CD4-positive, alpha-beta T cell treated with Interferon alpha-2 for 1 hour (primary cell): ENCODE data around the gene MATR3.
"Not testable (repeated sequence)": the region's sequence is repeated elsewhere in the genome, so short reads cannot be mapped to it uniquely, and the experiment has no call there.

Source experiments
- DNase-seq, 2 donors: peaks; one replicate each; pipeline ENCODE4 v3.0.0-alpha.2; 2020 to 2022

MATR3 gene

DNA sequence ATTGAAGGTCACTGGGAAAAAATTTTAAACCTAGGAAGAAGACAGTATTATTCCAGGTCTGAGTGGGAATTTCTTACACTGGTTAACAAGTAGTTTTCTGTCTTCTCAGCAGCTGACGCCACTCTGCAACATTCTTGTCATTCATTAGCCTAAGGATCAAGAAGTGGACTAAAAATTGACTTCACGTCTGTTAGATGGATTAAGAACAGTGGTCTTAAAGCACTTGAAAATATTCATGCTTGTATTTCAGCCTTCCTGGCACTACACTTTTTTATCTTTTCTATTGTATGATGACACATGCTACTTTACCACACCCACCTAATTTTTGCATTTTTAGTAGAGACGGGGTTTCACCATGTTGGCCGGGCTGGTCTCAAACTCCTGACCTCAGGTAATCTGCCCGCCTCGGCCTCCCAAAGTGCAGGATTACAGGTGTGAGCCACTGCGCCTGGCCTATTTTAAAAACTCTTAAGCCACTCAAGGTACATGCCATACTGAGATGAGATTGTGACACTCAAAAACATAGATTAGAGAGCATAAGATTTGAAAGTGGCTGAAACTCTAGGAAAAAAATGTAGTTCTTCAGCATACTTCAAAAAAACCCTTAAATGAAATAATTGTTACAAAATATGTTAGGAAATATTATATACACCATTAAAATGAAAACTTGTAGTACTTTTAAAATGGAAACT is 8.4 kb downstream of the MATR3 start:
- DNase-seq = no peak

- DNase-seq = no peak
Observed at GRCh38 chr5:139304391-139305324, 11.1 kb downstream of the MATR3 start.

- DNase-seq = peak in 1 of 2 donors; percentile 32
Observed at GRCh38 chr5:139306197-139306596, 12.7 kb downstream of the MATR3 start.

DNA sequence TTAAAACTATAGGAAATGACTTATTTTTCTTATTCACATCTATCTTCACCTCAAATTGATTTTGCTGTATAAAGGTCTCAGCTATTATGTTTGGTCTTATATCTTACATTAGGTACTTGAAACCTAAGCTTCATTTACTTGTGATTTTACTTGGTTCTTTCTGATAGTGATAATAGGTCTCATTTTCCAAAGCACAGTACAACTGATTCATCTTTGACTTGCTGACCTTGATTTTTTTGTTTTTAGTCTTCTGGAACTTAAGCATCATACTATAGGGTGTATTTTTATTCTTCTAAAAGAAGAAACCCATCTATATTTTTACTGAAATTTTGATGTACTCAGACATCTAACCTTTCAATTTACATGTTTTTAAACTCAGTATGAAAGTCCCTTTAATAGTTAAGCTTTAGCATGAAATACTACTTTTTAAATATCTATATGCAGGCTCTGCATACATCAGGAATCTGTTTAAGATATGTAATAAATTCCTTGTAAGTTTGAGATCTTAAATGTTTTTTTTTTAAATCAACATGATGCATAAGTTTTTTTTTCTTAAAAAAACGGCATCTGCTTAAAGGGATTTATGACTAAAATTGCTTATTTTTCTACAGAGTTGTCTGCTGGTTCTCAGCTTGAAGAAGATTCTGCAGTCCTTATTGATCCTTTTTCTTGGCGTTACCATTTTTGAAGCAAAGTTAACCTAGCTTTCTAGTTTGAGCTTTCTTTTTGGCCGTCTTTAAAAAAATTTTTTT is 13.3 kb downstream of the MATR3 start:
- DNase-seq = no peak

DNA sequence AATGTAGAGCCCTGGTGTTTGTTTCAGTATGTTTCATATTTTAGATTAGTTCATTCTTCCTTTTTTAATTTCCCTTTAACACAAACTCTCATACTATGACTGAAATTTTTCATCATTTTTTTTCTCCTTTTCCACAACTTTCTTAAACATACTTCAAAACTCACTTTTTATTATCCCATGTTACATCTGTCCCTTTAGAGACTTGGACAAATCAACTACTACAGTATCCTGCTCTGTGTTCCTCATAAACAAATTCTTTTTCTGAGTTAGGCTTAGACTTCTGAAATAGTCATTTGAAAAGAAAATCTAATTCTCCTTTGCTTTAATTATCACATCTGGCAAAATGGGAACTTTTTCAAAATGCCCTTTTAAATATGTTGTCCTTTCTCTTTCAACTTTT is 15.3 kb downstream of the MATR3 start:
- no peak for DNase-seq

DNA sequence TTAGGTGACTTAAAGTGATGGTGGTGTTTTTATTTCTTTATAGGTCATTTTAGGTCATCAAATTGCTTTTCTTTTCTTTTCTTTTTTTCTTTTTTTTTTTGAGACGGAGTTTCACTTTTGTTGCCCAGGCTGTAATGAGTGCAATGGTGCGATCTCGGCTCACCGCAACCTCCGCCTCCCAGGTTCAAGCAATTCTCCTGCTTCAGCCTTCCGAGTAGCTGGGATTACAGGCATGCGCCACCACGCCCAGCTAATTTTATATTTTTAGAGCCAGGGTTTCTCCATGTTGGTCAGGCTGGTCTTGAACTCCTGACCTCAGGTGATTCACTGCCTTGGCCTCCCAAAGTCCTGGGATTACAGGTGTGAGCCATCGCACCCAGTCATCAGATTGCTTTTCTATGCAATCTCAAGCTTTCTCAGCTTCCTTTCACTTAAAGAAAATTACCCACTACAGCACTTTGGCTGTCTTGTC is 17.2 kb downstream of the MATR3 start:
- not testable (repeated sequence) for DNase-seq

GRCh38 chr5:139312075-139312474 is 18.5 kb downstream of the MATR3 start:
- DNase-seq = no peak

- DNase-seq = no peak
Observed at GRCh38 chr5:139314276-139314675, 20.7 kb downstream of the MATR3 start.

DNA sequence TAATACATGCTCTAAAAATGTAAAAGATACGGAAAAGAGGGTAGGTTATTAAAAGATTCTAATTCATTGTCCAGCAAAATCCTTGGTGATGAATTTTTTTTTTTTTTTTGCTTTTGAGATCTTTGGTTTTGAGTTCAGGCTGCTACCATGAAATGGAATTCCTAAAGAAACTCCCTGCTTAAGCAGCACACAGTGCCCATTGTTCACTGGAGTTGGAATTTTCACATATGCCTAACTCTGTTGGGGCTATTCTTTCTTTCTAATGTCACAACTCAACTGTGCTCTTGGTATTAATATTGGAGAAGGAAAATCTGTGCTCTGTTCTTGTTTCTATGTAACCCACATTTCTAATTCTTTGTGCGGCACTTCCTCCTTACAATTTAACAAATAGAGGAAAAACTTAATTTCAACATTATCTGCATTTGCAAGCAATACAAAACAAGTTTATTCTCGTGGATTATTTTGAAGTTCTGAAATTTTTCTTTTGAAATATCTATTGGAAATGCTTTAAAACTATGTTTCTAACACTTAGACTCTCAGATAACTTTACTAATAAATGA is 21.6 kb downstream of the MATR3 start:
- no peak for DNase-seq

GRCh38 chr5:139335811-139336210 is 42.3 kb downstream of the MATR3 start:
- DNase-seq = no peak

DNA sequence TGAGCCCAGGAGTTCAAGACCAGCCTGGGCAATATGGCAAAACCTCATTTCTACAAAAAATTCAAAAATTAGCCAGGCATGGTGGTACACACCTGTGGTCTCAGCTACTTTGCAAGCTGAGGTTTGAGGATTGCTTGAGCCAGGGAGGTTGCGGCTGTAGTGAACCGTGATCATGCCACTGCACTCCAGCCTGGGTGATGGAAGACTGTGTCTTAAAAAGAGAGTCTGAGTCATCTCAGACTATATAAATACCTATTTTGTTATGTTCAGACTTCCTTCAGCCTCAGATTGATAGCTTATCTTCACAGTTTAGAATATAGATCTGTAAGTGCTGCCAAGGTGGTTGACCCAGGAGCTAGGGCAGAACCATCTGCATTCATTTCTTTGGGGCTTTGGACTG is 46.5 kb downstream of the MATR3 start:
- DNase-seq = no peak

- no peak for DNase-seq
Observed at GRCh38 chr5:139341187-139341688, 47.7 kb downstream of the MATR3 start.

DNA sequence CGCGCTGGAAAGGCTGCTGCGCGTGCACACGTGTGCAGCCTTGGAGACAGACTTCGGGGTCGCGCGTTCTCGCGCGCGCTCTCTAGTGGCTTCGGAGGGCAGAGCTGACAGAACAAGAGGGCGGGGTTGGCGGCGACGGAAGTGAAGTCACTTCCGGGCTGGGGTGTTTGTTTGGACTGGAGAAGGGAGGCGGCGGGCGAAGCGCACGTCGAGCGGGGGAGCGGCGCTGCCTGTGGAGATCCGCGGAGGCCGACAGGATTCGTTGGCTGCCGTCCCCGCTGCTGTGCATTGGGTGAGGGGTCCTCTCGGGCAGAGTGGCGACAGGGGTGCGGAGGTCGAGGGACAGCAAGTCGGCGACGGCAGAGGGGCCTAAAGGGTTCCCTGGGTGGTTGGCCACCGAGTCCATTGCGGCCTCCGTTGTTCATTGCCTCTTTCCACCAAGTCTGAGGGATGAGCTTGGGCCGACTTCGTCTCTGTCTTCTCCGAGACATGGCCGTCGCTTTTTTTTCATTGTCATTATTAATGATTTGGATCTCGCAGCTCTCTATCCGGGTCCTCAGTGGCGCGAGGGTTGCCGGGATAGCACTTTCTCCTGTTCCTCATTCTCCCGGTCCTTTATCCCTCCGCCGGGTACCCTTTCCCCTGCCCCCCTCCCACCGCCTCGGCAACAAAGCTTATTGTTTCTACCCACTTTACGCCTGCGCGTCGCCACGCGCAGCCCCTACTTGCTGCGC is 48.3 kb downstream of the MATR3 start, which contains the start of gene PAIP2:
Gene PAIP2 (plus strand): TSS at position 166 of the 734 bp plus-strand sequence. CDS start 21,931 bp downstream, outside the sequence.
- DNase-seq = peak; percentile 97 to 98

DNA sequence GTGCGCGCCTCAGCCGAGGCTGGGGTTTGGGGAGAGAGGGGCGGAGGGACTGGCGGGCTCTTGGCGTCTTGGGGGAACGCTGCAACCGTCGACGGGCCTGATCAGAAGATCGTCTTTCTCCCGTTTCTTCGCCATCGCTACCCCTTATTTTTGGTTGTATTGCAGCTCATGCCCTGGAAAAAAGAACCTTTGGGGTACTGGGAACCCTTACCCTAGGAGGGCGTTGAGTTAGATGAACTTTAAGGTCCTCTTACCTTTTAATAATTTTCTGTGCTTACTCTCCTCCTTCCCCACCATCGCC is 48.8 kb downstream of the MATR3 start:
- DNase-seq = no peak

DNA sequence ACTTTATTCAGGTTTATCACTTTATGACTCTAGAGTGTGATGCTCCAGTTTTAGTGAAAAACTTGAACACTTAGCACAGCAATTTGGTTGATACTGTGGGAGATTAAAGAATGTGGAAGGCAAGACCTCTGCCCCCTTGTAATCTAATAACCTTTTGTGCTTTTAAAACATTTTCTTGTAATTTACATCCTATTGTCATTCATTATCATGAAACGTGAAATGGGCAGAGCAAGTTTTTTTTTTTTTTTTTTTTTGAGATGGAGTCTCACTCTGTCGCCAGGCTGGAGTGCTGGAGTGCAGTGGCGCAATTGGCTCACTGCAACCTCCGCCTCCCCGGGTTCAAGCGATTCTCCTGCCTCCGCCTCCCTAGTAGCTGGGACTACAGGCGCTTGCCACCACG is 49.9 kb downstream of the MATR3 start:
- no peak for DNase-seq

DNA sequence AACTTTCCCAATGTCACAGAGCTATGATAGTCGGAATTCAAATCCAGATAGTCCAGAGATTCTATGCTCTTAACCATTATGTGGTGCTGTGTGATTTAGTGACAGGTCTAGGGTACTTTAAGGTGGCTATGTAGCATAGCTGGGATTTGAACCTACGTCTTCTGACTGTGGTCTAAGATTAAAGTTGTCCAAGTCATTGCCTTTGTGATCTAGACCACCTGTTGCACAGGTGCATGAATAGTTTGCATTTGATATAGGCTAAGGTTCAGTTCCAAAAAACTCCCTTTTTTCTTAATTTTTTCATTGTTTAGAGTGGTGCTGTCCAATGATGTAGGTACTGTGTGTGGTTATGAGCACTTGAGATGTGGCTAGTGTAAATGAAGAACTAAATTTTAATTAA is 50.6 kb downstream of the MATR3 start:
- no peak for DNase-seq

GRCh38 chr5:139345442-139345841 is 51.9 kb downstream of the MATR3 start:
- DNase-seq = not testable (repeated sequence)

DNA sequence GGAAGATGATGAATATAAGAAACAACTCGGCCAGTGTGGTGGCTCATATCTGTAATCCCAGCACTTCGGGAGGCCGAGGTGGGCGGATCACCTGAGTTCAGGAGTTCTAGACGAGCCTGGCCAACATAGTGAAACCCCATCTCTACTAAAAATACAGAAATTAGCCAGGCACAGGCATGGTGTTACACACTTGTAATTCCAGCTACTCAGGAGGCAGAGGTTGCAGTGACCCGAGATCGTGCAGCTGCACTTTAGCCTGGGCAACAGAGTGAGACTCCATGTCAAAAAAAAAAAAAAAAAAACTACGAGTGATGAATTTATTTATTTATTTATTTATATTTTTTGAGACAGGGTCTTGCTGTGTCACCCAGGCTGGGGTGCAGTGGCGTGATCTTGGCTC is 54.3 kb downstream of the MATR3 start:
- DNase-seq = not testable (repeated sequence)

DNA sequence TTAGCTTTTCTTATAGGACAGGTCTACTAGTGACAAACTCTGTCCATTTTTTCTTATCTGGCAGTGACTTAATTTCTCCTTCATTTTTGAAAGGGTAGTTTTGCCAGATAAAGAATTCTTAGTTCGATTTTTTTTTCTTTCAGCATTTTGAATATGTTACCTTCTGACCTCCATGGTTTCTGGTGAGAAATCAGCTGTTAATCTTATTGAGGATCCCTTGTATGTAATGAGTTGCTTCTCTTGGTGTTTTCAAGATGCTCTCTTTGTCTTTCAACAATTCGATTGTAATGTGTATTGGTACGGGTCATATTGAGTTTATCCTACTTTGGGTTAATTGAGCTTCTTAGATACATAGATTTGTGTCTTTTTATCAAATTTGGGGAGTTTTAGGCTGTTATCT is 60.6 kb downstream of the MATR3 start:
- no peak for DNase-seq

DNA sequence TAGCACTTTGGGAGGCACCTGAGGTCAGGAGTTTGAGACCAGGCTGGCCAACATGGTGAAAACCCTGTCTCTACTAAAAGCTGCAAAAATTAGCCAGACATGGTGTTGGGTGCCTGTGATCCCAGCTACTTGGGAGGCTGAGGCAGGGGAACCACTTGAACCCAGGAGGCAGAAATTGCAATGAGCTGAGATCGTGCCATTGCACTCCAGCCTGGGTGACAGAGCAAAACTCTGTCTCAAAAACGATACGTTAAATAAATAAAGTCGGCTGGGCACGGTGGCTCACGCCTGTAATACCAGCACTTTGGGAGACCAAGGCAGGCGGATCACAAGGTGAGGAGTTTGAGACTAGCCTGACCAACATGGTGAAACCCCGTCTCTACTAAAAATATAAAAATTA is 62.4 kb downstream of the MATR3 start:
- not testable (repeated sequence) for DNase-seq

DNA sequence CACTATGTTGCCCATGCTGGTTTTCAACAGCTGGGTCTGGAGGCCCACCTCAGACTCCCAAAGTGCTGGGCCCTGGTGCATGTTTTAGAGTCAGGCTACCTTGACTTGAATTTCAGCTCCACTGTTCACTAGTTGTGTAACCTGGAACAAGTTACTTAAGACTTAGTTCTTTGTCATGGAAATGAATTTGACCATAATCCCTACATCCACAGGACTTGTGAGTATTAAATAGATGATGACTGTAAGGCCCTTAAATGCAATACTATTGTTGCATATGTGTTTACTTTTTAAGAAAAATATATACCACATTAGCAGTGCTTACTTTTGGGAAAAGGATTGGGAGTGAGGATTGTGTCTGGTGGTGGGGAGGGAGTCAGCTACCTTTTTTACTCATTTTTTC is 64.5 kb downstream of the MATR3 start:
- no peak for DNase-seq

- no peak for DNase-seq
Observed at GRCh38 chr5:139360384-139360783, 66.8 kb downstream of the MATR3 start.
